Neural cell (in vitro differentiated cells): ENCODE results near the gene BCL2L11. TPM values are rescaled to one million over a fixed set of nuclear protein-coding genes. Genes with fewer than 3 reads are reported as not detected.

Source experiments
- H2AFZ ChIP-seq: fragments of 200-600, 300-800 bp; sonication (generic), shearing (Covaris generic); 2 replicates; pipeline ENCODE4 v1.6.0; 2014; ENCODE audit warnings: low read depth, mild to moderate bottlenecking, antibody characterized with exemption, low read length, moderate library complexity
- H3F3A ChIP-seq: fragments of 200-600 bp; shearing (Covaris generic); 2 replicates; pipeline ENCODE4 v1.6.1; 2016; ENCODE audit warnings: mild to moderate bottlenecking, moderate library complexity, mixed read lengths, antibody characterized with exemption, low read length; ENCODE audit not compliant: insufficient read depth, poor library complexity, severe bottlenecking
- H3K27ac ChIP-seq: fragments of 200-600, 300-800 bp; sonication (generic), shearing (Covaris generic); 2 replicates; pipeline ENCODE4 v1.5.1; 2014; ENCODE audit warnings: mild to moderate bottlenecking, low read length, moderate library complexity
- H3K27me3 ChIP-seq: fragments of 300-800, 200-600 bp; sonication (generic), shearing (Covaris generic); 2 replicates; pipeline ENCODE4 v1.6.0; 2014; ENCODE audit warnings: mild to moderate bottlenecking, low read depth, low read length, moderate library complexity; ENCODE audit not compliant: insufficient read depth
- H3K36me3 ChIP-seq: fragments of 300-800, 200-600 bp; sonication (generic), shearing (Covaris generic); 2 replicates; pipeline ENCODE4 v1.5.1; 2014; ENCODE audit warnings: mild to moderate bottlenecking, antibody characterized with exemption, low read length, moderate library complexity; ENCODE audit not compliant: insufficient read depth
- H3K4me2 ChIP-seq: fragments of 300-800, 200-600 bp; sonication (generic), shearing (Covaris generic); 2 replicates; pipeline ENCODE4 v1.6.0; 2014; ENCODE audit warnings: mild to moderate bottlenecking, low read length
- H3K4me3 ChIP-seq: fragments of 300-800, 200-600 bp; sonication (generic), shearing (Covaris generic); 2 replicates; pipeline ENCODE4 v1.5.1; 2014; ENCODE audit warnings: mild to moderate bottlenecking, low read length, moderate library complexity
- H3K79me2 ChIP-seq: fragments of 200-600 bp; shearing (Covaris generic); replicated peaks from 2 replicates; pipeline ENCODE4 v1.6.0; 2014; ENCODE audit warnings: mild to moderate bottlenecking, low read length, moderate library complexity; ENCODE audit not compliant: insufficient read depth
- H3K9ac ChIP-seq: fragments of 300-800, 200-600 bp; sonication (generic), shearing (Covaris generic); 2 replicates; pipeline ENCODE4 v1.6.1; 2016; ENCODE audit warnings: mild to moderate bottlenecking, low read length, mixed read lengths
- H3K9me2 ChIP-seq: fragments of 200-600 bp; shearing (Covaris generic); 2 replicates; pipeline ENCODE4 v1.6.1; 2016; ENCODE audit warnings: mild to moderate bottlenecking, low read length, mixed read lengths; ENCODE audit not compliant: insufficient read depth
- H3K9me3 ChIP-seq: fragments of 200-600, 300-800 bp; sonication (generic), shearing (Covaris generic); 2 replicates; pipeline ENCODE4 v1.6.1; 2016; ENCODE audit warnings: mild to moderate bottlenecking, mixed run types, low read length, moderate library complexity, mixed read lengths
- H4K20me1 ChIP-seq: fragments of 200-600 bp; shearing (Covaris generic); 2 replicates; pipeline ENCODE4 v1.6.1; 2016; ENCODE audit warnings: mild to moderate bottlenecking, mixed run types; ENCODE audit not compliant: insufficient read depth
- CTCF ChIP-seq: fragments of 450-650 bp; IDR thresholded peaks from 2 replicates; pipeline ENCODE4 v1.5.1; 2014; ENCODE audit warnings: antibody characterized with exemption, mild to moderate bottlenecking, moderate library complexity; ENCODE audit not compliant: poor library complexity, severe bottlenecking
- EP300 ChIP-seq: fragments of 450-650 bp; conservative IDR thresholded peaks from 2 replicates; pipeline ENCODE4 v1.6.1; 2014; ENCODE audit warnings: antibody characterized with exemption, mild to moderate bottlenecking, moderate library complexity; ENCODE audit not compliant: poor library complexity, severe bottlenecking
- EZH2 ChIP-seq: fragments of 200-600, 300-800 bp; shearing (Covaris generic), sonication (generic); IDR thresholded peaks from 2 replicates; pipeline ENCODE4 v1.6.1; 2014; ENCODE audit warnings: antibody characterized with exemption, low read length, borderline replicate concordance, mild to moderate bottlenecking; ENCODE audit not compliant: insufficient read depth, poor library complexity, severe bottlenecking
- MXI1 ChIP-seq: fragments of 450-650 bp; conservative IDR thresholded peaks from 2 replicates; pipeline ENCODE4 v1.6.1; 2014; ENCODE audit warnings: antibody characterized with exemption, mild to moderate bottlenecking; ENCODE audit not compliant: poor library complexity, severe bottlenecking
- POLR2AphosphoS5 ChIP-seq: IDR thresholded peaks from 2 replicates; pipeline ENCODE4 v1.6.1; 2012
- RAD21 ChIP-seq: fragments of 450-650 bp; conservative IDR thresholded peaks from 2 replicates; pipeline ENCODE4 v1.6.1; 2014; ENCODE audit warnings: antibody characterized with exemption, mild to moderate bottlenecking, moderate library complexity
- REST ChIP-seq: IDR thresholded peaks from 2 replicates; pipeline ENCODE4 v1.6.1; 2012; ENCODE audit warnings: borderline replicate concordance
- SMC3 ChIP-seq: fragments of 450-650 bp; conservative IDR thresholded peaks from 2 replicates; pipeline ENCODE4 v1.6.1; 2014; ENCODE audit warnings: antibody characterized with exemption, mild to moderate bottlenecking, moderate library complexity; ENCODE audit not compliant: poor library complexity
- TAF1 ChIP-seq: IDR thresholded peaks from 2 replicates; pipeline ENCODE4 v1.6.1; 2012; ENCODE audit warnings: low read depth
- polyA plus RNA-seq: library from polyadenylated mRNA; depleted of rRNA; stranded (reverse); fragments of >200 nt; gene quantifications from 2 replicates; pipeline ENCODE4 v1.2.3, GENCODE V29; 2014

Gene BCL2L11
- polyA plus RNA-seq, 1 donor from 2014 or later: 2.6 TPM

- no peak overlapping the region for H3K9ac ChIP-seq
- H3K4me3 ChIP-seq: no peak overlapping the region
- no peaks in the 10 kb centered on the region for H3F3A ChIP-seq
- H3K36me3 ChIP-seq: no peaks in the 10 kb centered on the region
- H3K9me2 ChIP-seq: no peaks in the 10 kb centered on the region
- no peaks in the 10 kb centered on the region for H4K20me1 ChIP-seq
- H3K4me2 ChIP-seq: no peak overlapping the region
- TF ChIP-seq REST: no peak
- no peaks in the 10 kb centered on the region for H3K27me3 ChIP-seq
- no peaks in the 10 kb centered on the region for H3K9me3 ChIP-seq
- no peak overlapping the region for H3K27ac ChIP-seq
- H2AFZ ChIP-seq: no peak overlapping the region
- H3K79me2 ChIP-seq: no peaks in the 10 kb centered on the region
Observed at GRCh38 chr2:111190816-111191540, 70.3 kb downstream of the BCL2L11 start.

GRCh38 chr2:111191877-111192276 lies 71.2 kb downstream of the BCL2L11 start:
- no peaks in the 10 kb centered on the region for H3K9me2 ChIP-seq
- H3K4me2 ChIP-seq: no peak overlapping the region
- H3K79me2 ChIP-seq: no peaks in the 10 kb centered on the region
- no peaks in the 10 kb centered on the region for H3F3A ChIP-seq
- no peak overlapping the region for H3K9ac ChIP-seq
- TF ChIP-seq EP300 (no peak), REST (no peak), EZH2 (no peak), SMC3 (no peak), RAD21 (no peak), TAF1 (no peak), CTCF (no peak), POLR2AphosphoS5 (no peak), MXI1 (no peak)
- H3K4me3 ChIP-seq: no peak overlapping the region
- no peaks in the 10 kb centered on the region for H4K20me1 ChIP-seq
- H3K9me3 ChIP-seq: no peaks in the 10 kb centered on the region
- H3K36me3 ChIP-seq: no peaks in the 10 kb centered on the region
- no peaks in the 10 kb centered on the region for H3K27me3 ChIP-seq
- no peak overlapping the region for H3K27ac ChIP-seq
- H2AFZ ChIP-seq: no peak overlapping the region
